T-helper 1 cell treated with Interleukin-12 subunit alpha and Interleukin-12 subunit beta and Interleukin-4 antibody, amounts not matched to agents 30 μg/mL and 1 μg/mL, for 36 hours (primary cell): Measurements from ENCODE around the gene PDE9A.
A peak's percentile ranks its signal among the peaks of the same experiment; 100 is the strongest.
"Not testable (repeated sequence)": the region's sequence is repeated elsewhere in the genome, so short reads cannot be mapped to it uniquely, and the experiment has no call there.

Source experiments
- H3K27ac Mint-ChIP-seq: one replicate; pipeline ENCODE4 v1.8.0; 2021; ENCODE audit warnings: mild to moderate bottlenecking, mixed read lengths
- H3K27me3 Mint-ChIP-seq: one replicate; pipeline ENCODE4 v1.8.0; 2021; ENCODE audit warnings: low read depth, mixed read lengths
- H3K36me3 Mint-ChIP-seq: one replicate; pipeline ENCODE4 v1.8.0; 2021; ENCODE audit warnings: low read depth, mixed read lengths
- H3K4me1 Mint-ChIP-seq: one replicate; pipeline ENCODE4 v1.8.0; 2021; ENCODE audit warnings: low read depth, mixed read lengths
- H3K4me3 Mint-ChIP-seq: one replicate; pipeline ENCODE4 v1.8.0; 2021; ENCODE audit warnings: mild to moderate bottlenecking, moderate library complexity, mixed read lengths
- H3K9me3 Mint-ChIP-seq: one replicate; pipeline ENCODE4 v1.8.0; 2021; ENCODE audit warnings: mixed read lengths

Gene PDE9A

GRCh38 chr21:42653231-42654061, at the start of gene PDE9A:
Gene PDE9A (plus strand): TSS chr21:42653621. CDS start chr21:42653815, 194 bp downstream.
- peaks cover 47% of the 10 kb centered on the region for H3K27me3 Mint-ChIP-seq
- H3K4me1 Mint-ChIP-seq: peaks cover 12% of the 10 kb centered on the region
- no peaks in the 10 kb centered on the region for H3K36me3 Mint-ChIP-seq
- H3K27ac Mint-ChIP-seq: no peak within 1 kb of the TSS
- no peaks in the 10 kb centered on the region for H3K9me3 Mint-ChIP-seq
- peak within 1 kb of the TSS; percentile 82 for H3K4me3 Mint-ChIP-seq

- Mint-ChIP-seq H3K36me3 (peaks cover 7% of the 10 kb centered on the region), H3K27me3 (peaks cover 6% of the 10 kb centered on the region), H3K4me1 (peaks cover 11% of the 10 kb centered on the region), H3K9me3 (peaks cover 33% of the 10 kb centered on the region), H3K27ac (no peak overlapping the region), H3K4me3 (no peak overlapping the region)
Measured at GRCh38 chr21:42607102-42607501, 46.3 kb upstream of the PDE9A start.

- Mint-ChIP-seq H3K27ac (no peak overlapping the region), H3K36me3 (peaks cover 7% of the 10 kb centered on the region), H3K4me3 (no peak overlapping the region), H3K4me1 (peaks cover 11% of the 10 kb centered on the region), H3K27me3 (peaks cover 6% of the 10 kb centered on the region), H3K9me3 (peaks cover 38% of the 10 kb centered on the region)
Measured at GRCh38 chr21:42607525-42608102, 45.8 kb upstream of the PDE9A start.

GRCh38 chr21:42608446-42608845, 45.0 kb upstream of the PDE9A start:
- no peak overlapping the region for H3K4me3 Mint-ChIP-seq
- H3K27me3 Mint-ChIP-seq: peaks cover 7% of the 10 kb centered on the region
- H3K36me3 Mint-ChIP-seq: peaks cover 7% of the 10 kb centered on the region
- H3K27ac Mint-ChIP-seq: no peak overlapping the region
- peaks cover 12% of the 10 kb centered on the region for H3K4me1 Mint-ChIP-seq
- H3K9me3 Mint-ChIP-seq: peaks cover 42% of the 10 kb centered on the region

- Mint-ChIP-seq H3K9me3 (peaks cover 36% of the 10 kb centered on the region), H3K4me1 (peaks cover 15% of the 10 kb centered on the region), H3K36me3 (peaks cover 7% of the 10 kb centered on the region), H3K27me3 (peaks cover 7% of the 10 kb centered on the region), H3K27ac (no peak overlapping the region), H3K4me3 (peak overlapping the region; percentile 4)
Measured at GRCh38 chr21:42609811-42610210, 43.6 kb upstream of the PDE9A start.

GRCh38 chr21:42611852-42612251, 41.6 kb upstream of the PDE9A start:
- H3K4me1 Mint-ChIP-seq: peaks cover 15% of the 10 kb centered on the region
- H3K27me3 Mint-ChIP-seq: peaks cover 7% of the 10 kb centered on the region
- H3K4me3 Mint-ChIP-seq: no peak overlapping the region
- H3K27ac Mint-ChIP-seq: no peak overlapping the region
- peaks cover 23% of the 10 kb centered on the region for H3K9me3 Mint-ChIP-seq
- H3K36me3 Mint-ChIP-seq: peaks cover 4% of the 10 kb centered on the region

- no peak overlapping the region for H3K4me3 Mint-ChIP-seq
- no peak overlapping the region for H3K27ac Mint-ChIP-seq
- peaks cover 4% of the 10 kb centered on the region for H3K27me3 Mint-ChIP-seq
- H3K36me3 Mint-ChIP-seq: peaks cover 4% of the 10 kb centered on the region
- peaks cover 19% of the 10 kb centered on the region for H3K9me3 Mint-ChIP-seq
- peaks cover 15% of the 10 kb centered on the region for H3K4me1 Mint-ChIP-seq
Measured at GRCh38 chr21:42612390-42612789, 41.0 kb upstream of the PDE9A start.

GRCh38 chr21:42613756-42614155, 39.7 kb upstream of the PDE9A start:
- peaks cover 11% of the 10 kb centered on the region for H3K27me3 Mint-ChIP-seq
- no peak overlapping the region for H3K4me3 Mint-ChIP-seq
- no peak overlapping the region for H3K27ac Mint-ChIP-seq
- peaks cover 15% of the 10 kb centered on the region for H3K4me1 Mint-ChIP-seq
- peaks cover 17% of the 10 kb centered on the region for H3K9me3 Mint-ChIP-seq
- peaks cover 4% of the 10 kb centered on the region for H3K36me3 Mint-ChIP-seq

GRCh38 chr21:42614396-42614795, 39.0 kb upstream of the PDE9A start:
- peaks cover 17% of the 10 kb centered on the region for H3K27me3 Mint-ChIP-seq
- H3K4me3 Mint-ChIP-seq: peak overlapping the region; percentile 55
- H3K9me3 Mint-ChIP-seq: peaks cover 17% of the 10 kb centered on the region
- H3K4me1 Mint-ChIP-seq: peaks cover 14% of the 10 kb centered on the region
- H3K36me3 Mint-ChIP-seq: peaks cover 3% of the 10 kb centered on the region
- H3K27ac Mint-ChIP-seq: no peak overlapping the region

- Mint-ChIP-seq H3K27me3 (peaks cover 18% of the 10 kb centered on the region), H3K4me1 (peaks cover 11% of the 10 kb centered on the region), H3K9me3 (peaks cover 14% of the 10 kb centered on the region), H3K36me3 (peaks cover 3% of the 10 kb centered on the region), H3K4me3 (no peak overlapping the region), H3K27ac (no peak overlapping the region)
Measured at GRCh38 chr21:42614811-42615351, 38.5 kb upstream of the PDE9A start.

GRCh38 chr21:42615377-42615776, 38.0 kb upstream of the PDE9A start:
- not testable (repeated sequence) for H3K4me3 Mint-ChIP-seq, H3K4me1 Mint-ChIP-seq, H3K36me3 Mint-ChIP-seq, H3K27ac Mint-ChIP-seq
- peaks cover 14% of the 10 kb centered on the region for H3K9me3 Mint-ChIP-seq
- H3K27me3 Mint-ChIP-seq: peaks cover 18% of the 10 kb centered on the region

- Mint-ChIP-seq H3K4me3 (no peak overlapping the region), H3K27ac (no peak overlapping the region), H3K27me3 (peaks cover 18% of the 10 kb centered on the region), H3K9me3 (peaks cover 14% of the 10 kb centered on the region), H3K4me1 (peaks cover 4% of the 10 kb centered on the region), H3K36me3 (peaks cover 3% of the 10 kb centered on the region)
Measured at GRCh38 chr21:42615924-42616323, 37.5 kb upstream of the PDE9A start.

- Mint-ChIP-seq H3K9me3 (peaks cover 14% of the 10 kb centered on the region), H3K27ac (no peak overlapping the region), H3K4me1 (peaks cover 4% of the 10 kb centered on the region), H3K27me3 (peaks cover 19% of the 10 kb centered on the region), H3K36me3 (peaks cover 3% of the 10 kb centered on the region), H3K4me3 (no peak overlapping the region)
Measured at GRCh38 chr21:42616446-42616845, 37.0 kb upstream of the PDE9A start.

- H3K36me3 Mint-ChIP-seq: peaks cover under 1% of the 10 kb centered on the region
Measured at GRCh38 chr21:42616941-42617340, 36.5 kb upstream of the PDE9A start.

GRCh38 chr21:42617486-42617885, 35.9 kb upstream of the PDE9A start:
- peaks cover 4% of the 10 kb centered on the region for H3K4me1 Mint-ChIP-seq
- no peak overlapping the region for H3K27ac Mint-ChIP-seq
- peaks cover 29% of the 10 kb centered on the region for H3K27me3 Mint-ChIP-seq
- no peaks in the 10 kb centered on the region for H3K36me3 Mint-ChIP-seq
- no peak overlapping the region for H3K4me3 Mint-ChIP-seq
- H3K9me3 Mint-ChIP-seq: peaks cover 6% of the 10 kb centered on the region

More at GRCh38 chr21:42616941-42617340, 36.5 kb upstream of the PDE9A start:
- Mint-ChIP-seq H3K27me3 (peaks cover 24% of the 10 kb centered on the region), H3K4me3 (no peak overlapping the region), H3K4me1 (peaks cover 4% of the 10 kb centered on the region), H3K9me3 (peaks cover 12% of the 10 kb centered on the region), H3K27ac (no peak overlapping the region)
